GM12872 (cell line): ENCODE measurements around the gene KCP.

ENCODE experiments used
- TF ChIP-seq, protein P1 (sequence below): IDR thresholded peaks from 3 replicates; pipeline ENCODE4 v1.5.1; 2011; ENCODE audit warnings: low read depth, mild to moderate bottlenecking, low read length, moderate library complexity; ENCODE audit not compliant: insufficient read depth

The KCP gene

DNA sequence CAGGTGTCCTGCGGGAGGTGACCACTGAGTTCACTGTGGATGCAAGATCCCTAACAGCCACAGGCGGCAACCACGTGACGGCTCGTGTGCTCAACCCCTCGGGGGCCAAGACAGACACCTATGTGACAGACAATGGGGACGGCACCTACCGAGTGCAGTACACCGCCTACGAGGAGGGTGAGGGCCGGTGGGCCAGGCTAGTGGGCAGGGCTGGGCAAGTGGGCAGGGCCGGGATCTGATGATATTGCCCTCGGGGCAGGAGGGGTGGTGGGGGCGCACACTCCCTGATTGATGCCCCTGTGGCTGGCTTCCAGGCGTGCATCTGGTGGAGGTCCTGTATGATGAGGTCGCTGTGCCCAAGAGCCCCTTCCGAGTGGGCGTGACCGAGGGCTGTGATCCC is 64.5 kb downstream of the KCP start:
- TF ChIP-seq, protein P1, sequence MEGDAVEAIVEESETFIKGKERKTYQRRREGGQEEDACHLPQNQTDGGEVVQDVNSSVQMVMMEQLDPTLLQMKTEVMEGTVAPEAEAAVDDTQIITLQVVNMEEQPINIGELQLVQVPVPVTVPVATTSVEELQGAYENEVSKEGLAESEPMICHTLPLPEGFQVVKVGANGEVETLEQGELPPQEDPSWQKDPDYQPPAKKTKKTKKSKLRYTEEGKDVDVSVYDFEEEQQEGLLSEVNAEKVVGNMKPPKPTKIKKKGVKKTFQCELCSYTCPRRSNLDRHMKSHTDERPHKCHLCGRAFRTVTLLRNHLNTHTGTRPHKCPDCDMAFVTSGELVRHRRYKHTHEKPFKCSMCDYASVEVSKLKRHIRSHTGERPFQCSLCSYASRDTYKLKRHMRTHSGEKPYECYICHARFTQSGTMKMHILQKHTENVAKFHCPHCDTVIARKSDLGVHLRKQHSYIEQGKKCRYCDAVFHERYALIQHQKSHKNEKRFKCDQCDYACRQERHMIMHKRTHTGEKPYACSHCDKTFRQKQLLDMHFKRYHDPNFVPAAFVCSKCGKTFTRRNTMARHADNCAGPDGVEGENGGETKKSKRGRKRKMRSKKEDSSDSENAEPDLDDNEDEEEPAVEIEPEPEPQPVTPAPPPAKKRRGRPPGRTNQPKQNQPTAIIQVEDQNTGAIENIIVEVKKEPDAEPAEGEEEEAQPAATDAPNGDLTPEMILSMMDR = no peak

DNA sequence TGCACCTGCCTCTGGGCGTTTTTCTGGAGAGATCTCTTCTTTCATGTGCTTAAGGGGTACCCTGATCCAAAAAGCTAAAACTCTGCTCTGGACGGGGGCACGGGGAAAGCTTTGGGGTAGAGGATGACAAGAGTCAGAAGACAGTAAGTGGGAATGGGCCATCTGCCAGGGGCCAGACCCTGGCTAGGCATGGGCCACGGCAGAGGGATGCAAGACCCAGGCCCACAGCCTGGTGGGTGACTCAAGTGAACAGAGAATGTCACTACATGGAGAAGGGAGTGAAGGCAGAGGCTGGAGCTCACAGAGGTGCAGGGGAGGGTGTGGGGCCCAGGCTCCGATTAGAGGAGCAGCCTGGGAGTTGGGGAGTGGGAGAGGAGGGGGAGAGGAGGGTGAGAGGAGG is 65.0 kb downstream of the KCP start:
- TF ChIP-seq, protein P1 = no peak

DNA sequence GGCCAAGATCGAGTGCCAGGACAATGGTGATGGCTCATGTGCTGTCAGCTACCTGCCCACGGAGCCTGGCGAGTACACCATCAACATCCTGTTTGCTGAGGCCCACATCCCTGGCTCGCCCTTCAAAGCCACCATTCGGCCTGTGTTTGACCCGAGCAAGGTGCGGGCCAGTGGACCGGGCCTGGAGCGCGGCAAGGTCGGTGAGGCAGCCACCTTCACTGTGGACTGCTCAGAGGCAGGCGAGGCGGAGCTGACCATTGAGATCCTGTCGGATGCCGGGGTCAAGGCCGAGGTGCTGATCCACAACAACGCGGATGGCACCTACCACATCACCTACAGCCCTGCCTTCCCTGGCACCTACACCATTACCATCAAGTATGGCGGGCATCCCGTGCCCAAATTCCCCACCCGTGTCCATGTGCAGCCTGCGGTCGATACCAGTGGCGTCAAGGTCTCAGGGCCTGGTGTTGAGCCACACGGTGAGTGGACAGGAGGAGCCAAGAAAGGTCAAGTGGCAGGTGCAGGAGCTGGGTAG is 65.7 kb downstream of the KCP start:
- TF ChIP-seq, protein P1 = no peak

GRCh38 chr7:128843938-128844621 is 66.4 kb downstream of the KCP start:
- TF ChIP-seq, protein P1 = no peak

DNA sequence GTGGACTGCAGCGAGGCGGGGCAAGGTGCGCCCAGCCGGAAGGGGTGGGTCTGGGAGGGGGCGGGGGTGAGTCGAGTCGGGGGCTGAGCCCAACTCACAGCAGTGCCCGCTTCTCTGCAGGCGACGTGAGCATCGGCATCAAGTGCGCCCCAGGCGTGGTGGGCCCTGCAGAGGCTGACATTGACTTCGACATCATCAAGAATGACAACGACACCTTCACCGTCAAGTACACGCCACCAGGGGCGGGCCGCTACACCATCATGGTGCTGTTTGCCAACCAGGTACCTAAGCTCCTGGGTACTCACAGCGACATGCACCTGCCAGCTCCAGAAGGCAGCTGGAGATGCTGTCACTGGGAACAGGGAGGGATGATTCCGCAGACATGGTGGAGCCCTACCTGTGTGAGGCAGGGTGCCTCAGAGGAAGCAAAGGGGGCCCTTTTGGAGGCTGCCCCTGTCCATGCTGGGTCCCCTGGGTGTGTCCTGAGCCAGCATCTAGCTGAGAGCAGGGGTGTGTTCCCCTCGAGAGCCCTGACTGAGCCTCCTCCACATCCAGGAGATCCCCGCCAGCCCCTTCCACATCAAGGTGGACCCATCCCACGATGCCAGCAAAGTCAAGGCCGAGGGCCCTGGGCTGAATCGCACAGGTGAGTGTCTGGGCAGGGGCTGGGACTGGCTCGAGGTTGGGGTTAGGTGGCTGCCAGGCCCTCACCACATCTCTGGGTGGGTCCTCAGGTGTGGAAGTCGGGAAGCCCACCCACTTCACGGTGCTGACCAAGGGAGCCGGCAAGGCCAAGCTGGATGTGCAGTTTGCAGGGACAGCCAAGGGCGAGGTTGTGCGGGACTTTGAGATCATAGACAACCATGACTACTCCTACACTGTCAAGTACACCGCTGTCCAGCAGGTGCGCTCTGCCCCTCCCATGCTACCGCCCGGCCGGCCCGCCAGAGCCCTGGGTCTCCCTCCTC is 67.6 kb downstream of the KCP start:
- TF ChIP-seq, protein P1 = no peak

- TF ChIP-seq, protein P1 = peak; percentile 92
Observed at GRCh38 chr7:128841921-128842673, 68.4 kb downstream of the KCP start.
